ENCODE results near the gene UBQLN4. TPM values are rescaled to one million over a fixed set of nuclear protein-coding genes. Genes with fewer than 3 reads are reported as not detected.

Gene UBQLN4
- total RNA-seq, 1 donor from 2014 or later: 28.2 TPM

GRCh38 chr1:156014829-156015228, 38.8 kb downstream of the UBQLN4 start:
- no peak overlapping the region for H3K4me3 ChIP-seq (ENCODE audit: low read depth, low read length)
- no peak for DNase-seq (ENCODE audit: low read depth)
- no peak for TF ChIP-seq CTCF (conservative IDR thresholded peaks at IDR 0.05; ENCODE audit: low read depth, low read length)

GRCh38 chr1:156012051-156012817, 41.4 kb downstream of the UBQLN4 start:
- TF ChIP-seq CTCF (conservative IDR thresholded peaks at IDR 0.05; ENCODE audit: low read depth, low read length): peak; percentile 13
- H3K4me3 ChIP-seq (ENCODE audit: low read depth, low read length): no peak overlapping the region
- DNase-seq (ENCODE audit: low read depth): no peak

- no peak for DNase-seq (ENCODE audit: low read depth)
- TF ChIP-seq CTCF (conservative IDR thresholded peaks at IDR 0.05; ENCODE audit: low read depth, low read length): no peak
- H3K4me3 ChIP-seq (ENCODE audit: low read depth, low read length): no peak overlapping the region
Measured at GRCh38 chr1:156009404-156009803, 44.2 kb downstream of the UBQLN4 start.

GRCh38 chr1:156006666-156007376, 46.8 kb downstream of the UBQLN4 start:
- H3K4me3 ChIP-seq (ENCODE audit: low read depth, low read length): no peak overlapping the region
- no peak for DNase-seq (ENCODE audit: low read depth)
- TF ChIP-seq CTCF (conservative IDR thresholded peaks at IDR 0.05; ENCODE audit: low read depth, low read length): no peak

- H3K4me3 ChIP-seq (ENCODE audit: low read depth, low read length): no peak overlapping the region
- TF ChIP-seq CTCF (conservative IDR thresholded peaks at IDR 0.05; ENCODE audit: low read depth, low read length): no peak
- DNase-seq (ENCODE audit: low read depth): no peak
Measured at GRCh38 chr1:156004843-156005584, 48.6 kb downstream of the UBQLN4 start.

GRCh38 chr1:156003923-156004188, 49.7 kb downstream of the UBQLN4 start:
- no peak for TF ChIP-seq CTCF (conservative IDR thresholded peaks at IDR 0.05; ENCODE audit: low read depth, low read length)
- H3K4me3 ChIP-seq (ENCODE audit: low read depth, low read length): peak overlapping the region; percentile 36
- DNase-seq (ENCODE audit: low read depth): no peak

Data from epithelial cell of proximal tubule (primary cell).